ENCODE measurements around the gene KIF21B. TPM values are rescaled to one million over a fixed set of nuclear protein-coding genes. Genes with fewer than 3 reads are reported as not detected.

KIF21B gene
- total RNA-seq, 1 experiment from 2014 or later: 0.66 TPM

- Histone ChIP-seq H3K27ac (ENCODE audit: low read length) (no peak overlapping the region), H4K20me1 (ENCODE audit: low read length) (no peaks in the 10 kb centered on the region), H3K9me2 (replicated peaks; ENCODE audit: low read length) (no peaks in the 10 kb centered on the region), H3K9ac (ENCODE audit: low read length) (no peak overlapping the region), H3K79me2 (ENCODE audit: low read length) (no peaks in the 10 kb centered on the region), H3F3A (ENCODE audit: low read length, unreplicated experiment) (no peaks in the 10 kb centered on the region), H3K27me3 (ENCODE audit: low read length) (no peaks in the 10 kb centered on the region), H3K4me2 (ENCODE audit: low read length) (no peak overlapping the region), H3K9me3 (ENCODE audit: low read length) (no peaks in the 10 kb centered on the region), H3K36me3 (ENCODE audit: low read depth, low read length) (no peaks in the 10 kb centered on the region), H3K4me3 (ENCODE audit: low read length) (no peak overlapping the region), H3K4me1 (ENCODE audit: insufficient read depth, low read length) (peaks cover 12% of the 10 kb centered on the region), H2AFZ (ENCODE audit: low read length) (no peak overlapping the region)
- ATAC-seq (no peak), DNase-seq (no peak)
- BruUV-seq (replicated peaks): no TSS peak
- TF ChIP-seq CTCF (conservative IDR thresholded peaks at IDR 0.05; ENCODE audit: low read depth, low read length): no peak
- TF ChIP-seq EZH2 (IDR thresholded peaks at IDR 0.05; ENCODE audit: low read length, unreplicated experiment): no peak
- TF ChIP-seq EZH2phosphoT487 (IDR thresholded peaks at IDR 0.05; ENCODE audit: borderline replicate concordance, low read length): no peak
- ChIA-PET POLR2A (ENCODE audit: unreplicated experiment) (no interaction called here), CTCF (no interaction called here)
- intact Hi-C loops (cut with micrococcal nuclease): no loop called here
Observed at GRCh38 chr1:200977071-200977754, 46.3 kb downstream of the KIF21B start.

- intact Hi-C loops (cut with micrococcal nuclease): no loop called here
- Histone ChIP-seq H3K27ac (ENCODE audit: low read length) (no peak overlapping the region), H3K4me2 (ENCODE audit: low read length) (no peak overlapping the region), H3F3A (ENCODE audit: low read length, unreplicated experiment) (no peaks in the 10 kb centered on the region), H4K20me1 (ENCODE audit: low read length) (no peaks in the 10 kb centered on the region), H3K79me2 (ENCODE audit: low read length) (no peaks in the 10 kb centered on the region), H3K36me3 (ENCODE audit: low read depth, low read length) (no peaks in the 10 kb centered on the region), H3K9me3 (ENCODE audit: low read length) (no peaks in the 10 kb centered on the region), H2AFZ (ENCODE audit: low read length) (no peak overlapping the region), H3K4me1 (ENCODE audit: insufficient read depth, low read length) (peaks cover 15% of the 10 kb centered on the region), H3K9ac (ENCODE audit: low read length) (no peak overlapping the region), H3K4me3 (ENCODE audit: low read length) (no peak overlapping the region), H3K27me3 (ENCODE audit: low read length) (no peaks in the 10 kb centered on the region), H3K9me2 (replicated peaks; ENCODE audit: low read length) (no peaks in the 10 kb centered on the region)
- TF ChIP-seq EZH2 (IDR thresholded peaks at IDR 0.05; ENCODE audit: low read length, unreplicated experiment) (no peak), CTCF (conservative IDR thresholded peaks at IDR 0.05; ENCODE audit: low read depth, low read length) (no peak), EZH2phosphoT487 (IDR thresholded peaks at IDR 0.05; ENCODE audit: borderline replicate concordance, low read length) (no peak)
- POLR2A ChIA-PET (ENCODE audit: unreplicated experiment): no interaction called here
- BruUV-seq (replicated peaks): no TSS peak
- ATAC-seq (no peak), DNase-seq (no peak)
- CTCF ChIA-PET: no interaction called here
Observed at GRCh38 chr1:200976634-200977033, 46.9 kb downstream of the KIF21B start.

- no peaks in the 10 kb centered on the region for H3K27me3 ChIP-seq (ENCODE audit: low read length)
- H3K79me2 ChIP-seq (ENCODE audit: low read length): no peaks in the 10 kb centered on the region
- H3K9me3 ChIP-seq (ENCODE audit: low read length): no peaks in the 10 kb centered on the region
- intact Hi-C loops (cut with micrococcal nuclease): no loop called here
- no peaks in the 10 kb centered on the region for H3K9me2 ChIP-seq (replicated peaks; ENCODE audit: low read length)
- peaks cover 15% of the 10 kb centered on the region for H3K4me1 ChIP-seq (ENCODE audit: insufficient read depth, low read length)
- DNase-seq (no peak), ATAC-seq (no peak)
- H3F3A ChIP-seq (ENCODE audit: low read length, unreplicated experiment): no peaks in the 10 kb centered on the region
- POLR2A ChIA-PET (ENCODE audit: unreplicated experiment): interaction anchor here (0.7 kb wide), 1 partner anchor 287 kb away, joined by 3 read pairs; no protein-coding TSS in a partner anchor
- no peaks in the 10 kb centered on the region for H4K20me1 ChIP-seq (ENCODE audit: low read length)
- no peak overlapping the region for H3K4me2 ChIP-seq (ENCODE audit: low read length)
- CTCF ChIA-PET: interaction anchor here (0.5 to 1.2 kb wide), 3 partner anchors 28 to 67 kb away, joined by 3 to 5 read pairs (median 3); no protein-coding TSS in a partner anchor
- no TSS peak for BruUV-seq (replicated peaks)
- H2AFZ ChIP-seq (ENCODE audit: low read length): no peak overlapping the region
- H3K27ac ChIP-seq (ENCODE audit: low read length): no peak overlapping the region
- TF ChIP-seq EZH2phosphoT487 (IDR thresholded peaks at IDR 0.05; ENCODE audit: borderline replicate concordance, low read length) (no peak), CTCF (conservative IDR thresholded peaks at IDR 0.05; ENCODE audit: low read depth, low read length) (no peak)
- no peaks in the 10 kb centered on the region for H3K36me3 ChIP-seq (ENCODE audit: low read depth, low read length)
- H3K9ac ChIP-seq (ENCODE audit: low read length): no peak overlapping the region
- no peak overlapping the region for H3K4me3 ChIP-seq (ENCODE audit: low read length)
Observed at GRCh38 chr1:200975458-200975857, 48.1 kb downstream of the KIF21B start.

Data from PC-3 (cell line).